ENCODE data around the gene CYTH1. TPM values are rescaled to one million over a fixed set of nuclear protein-coding genes. Genes with fewer than 3 reads are reported as not detected.

The CYTH1 gene
- total RNA-seq: 100 to 1,000 TPM; 288 to 309 TPM

GRCh38 chr17:78781893-78782304 is at the start of gene CYTH1:
TSS of gene CYTH1 (minus strand) at chr17:78782273. CDS start at chr17:78782223, 50 bp downstream.
- POLR2A ChIA-PET: interaction anchor here (1.0 to 29.2 kb wide), 10 partner anchors 14 to 73 kb away, joined by 3 to 861 read pairs (median 4); partner anchors contain the start of gene USP36
- Mint-ChIP-seq H3K4me1 (peaks cover 53% of the 10 kb centered on the region), H3K4me3 (peak within 1 kb of the TSS; percentile 85), H3K9me3 (no peaks in the 10 kb centered on the region), H3K27ac (peak within 1 kb of the TSS; percentile 98), H3K27me3 (no peaks in the 10 kb centered on the region), H3K36me3 (ENCODE audit: low read depth) (peaks cover 37% of the 10 kb centered on the region)
- CTCF ChIA-PET: no interaction called here
- DNase-seq: no peak

GRCh38 chr17:78829477-78829876 is 47.4 kb upstream of the CYTH1 start:
- no peak for DNase-seq
- CTCF ChIA-PET: interaction anchor here (0.5 to 1.0 kb wide), 2 partner anchors 14 to 73 kb away, joined by 3 read pairs; no protein-coding TSS in a partner anchor
- Mint-ChIP-seq H3K4me3 (no peak overlapping the region), H3K4me1 (peaks cover 14% of the 10 kb centered on the region), H3K27ac (no peak overlapping the region), H3K9me3 (no peaks in the 10 kb centered on the region), H3K36me3 (ENCODE audit: low read depth) (peaks cover 82% of the 10 kb centered on the region), H3K27me3 (no peaks in the 10 kb centered on the region)
- POLR2A ChIA-PET: interaction anchor here (0.5 to 1.0 kb wide), 3 partner anchors 9 to 45 kb away, joined by 3 read pairs; no protein-coding TSS in a partner anchor

- Mint-ChIP-seq H3K4me1 (peaks cover 17% of the 10 kb centered on the region), H3K27me3 (no peaks in the 10 kb centered on the region), H3K36me3 (ENCODE audit: low read depth) (peaks cover 83% of the 10 kb centered on the region), H3K4me3 (no peak overlapping the region), H3K27ac (peak overlapping the region; percentile 41), H3K9me3 (no peaks in the 10 kb centered on the region)
- peak; percentile 22 for DNase-seq
- ChIA-PET CTCF (interaction anchor here (1.5 kb wide), 1 partner anchor 9 kb away, joined by 3 read pairs; no protein-coding TSS in a partner anchor), POLR2A (interaction anchor here (0.7 to 2.6 kb wide), 4 partner anchors 9 to 35 kb away, joined by 3 to 13 read pairs (median 6); partner anchors contain the start of gene USP36)
Measured at GRCh38 chr17:78828470-78829185, 46.6 kb upstream of the CYTH1 start.

- ChIA-PET CTCF (interaction anchor here (1.3 to 1.5 kb wide), 2 partner anchors 7 to 39 kb away, joined by 3 to 4 read pairs; no protein-coding TSS in a partner anchor), POLR2A (interaction anchor here (1.5 to 2.6 kb wide), 3 partner anchors 8 to 14 kb away, joined by 5 to 13 read pairs (median 9); partner anchors contain the start of gene USP36)
- H3K9me3 Mint-ChIP-seq: no peaks in the 10 kb centered on the region
- no peak overlapping the region for H3K4me3 Mint-ChIP-seq
- no peaks in the 10 kb centered on the region for H3K27me3 Mint-ChIP-seq
- H3K27ac Mint-ChIP-seq: peak overlapping the region; percentile 34
- peaks cover 83% of the 10 kb centered on the region for H3K36me3 Mint-ChIP-seq (ENCODE audit: low read depth)
- no peak for DNase-seq
- peaks cover 23% of the 10 kb centered on the region for H3K4me1 Mint-ChIP-seq
Measured at GRCh38 chr17:78826836-78827509, 44.9 kb upstream of the CYTH1 start.

GRCh38 chr17:78826421-78826820 is 44.3 kb upstream of the CYTH1 start:
- no peak for DNase-seq
- Mint-ChIP-seq H3K27me3 (no peaks in the 10 kb centered on the region), H3K27ac (peak overlapping the region; percentile 34), H3K36me3 (ENCODE audit: low read depth) (peaks cover 83% of the 10 kb centered on the region), H3K9me3 (no peaks in the 10 kb centered on the region), H3K4me1 (peaks cover 23% of the 10 kb centered on the region), H3K4me3 (no peak overlapping the region)
- CTCF ChIA-PET: no interaction called here
- POLR2A ChIA-PET: interaction anchor here (1.5 to 2.6 kb wide), 2 partner anchors 8 to 10 kb away, joined by 5 to 13 read pairs; no protein-coding TSS in a partner anchor

GRCh38 chr17:78825696-78826095 is 43.6 kb upstream of the CYTH1 start:
- Mint-ChIP-seq H3K4me1 (peaks cover 27% of the 10 kb centered on the region), H3K4me3 (no peak overlapping the region), H3K27ac (peak overlapping the region; percentile 63), H3K9me3 (no peaks in the 10 kb centered on the region), H3K27me3 (no peaks in the 10 kb centered on the region), H3K36me3 (ENCODE audit: low read depth) (peaks cover 85% of the 10 kb centered on the region)
- ChIA-PET CTCF (no interaction called here), POLR2A (interaction anchor here (0.8 kb wide), 1 partner anchor 184 kb away, joined by 3 read pairs; the partner anchor contains the start of gene CANT1)
- DNase-seq: no peak

- no peak for DNase-seq
- Mint-ChIP-seq H3K36me3 (ENCODE audit: low read depth) (peaks cover 88% of the 10 kb centered on the region), H3K27ac (peak overlapping the region; percentile 44), H3K9me3 (no peaks in the 10 kb centered on the region), H3K27me3 (no peaks in the 10 kb centered on the region), H3K4me1 (peaks cover 40% of the 10 kb centered on the region), H3K4me3 (no peak overlapping the region)
- ChIA-PET CTCF (no interaction called here), POLR2A (no interaction called here)
Measured at GRCh38 chr17:78824240-78824639, 42.2 kb upstream of the CYTH1 start.

- H3K4me1 Mint-ChIP-seq: peaks cover 47% of the 10 kb centered on the region
- CTCF ChIA-PET: no interaction called here
Measured at GRCh38 chr17:78823282-78824046, 41.4 kb upstream of the CYTH1 start.

GRCh38 chr17:78822552-78822951 is 40.5 kb upstream of the CYTH1 start:
- Mint-ChIP-seq H3K4me3 (no peak overlapping the region), H3K27me3 (no peaks in the 10 kb centered on the region), H3K27ac (peak overlapping the region; percentile 38), H3K36me3 (ENCODE audit: low read depth) (peaks cover 84% of the 10 kb centered on the region), H3K9me3 (no peaks in the 10 kb centered on the region), H3K4me1 (peaks cover 54% of the 10 kb centered on the region)
- CTCF ChIA-PET: interaction anchor here (0.9 kb wide), 1 partner anchor 20 kb away, joined by 3 read pairs; no protein-coding TSS in a partner anchor
- DNase-seq: no peak
- POLR2A ChIA-PET: interaction anchor here (0.7 to 4.8 kb wide), 2 partner anchors 17 to 288 kb away, joined by 3 to 51 read pairs; no protein-coding TSS in a partner anchor

More at GRCh38 chr17:78823282-78824046, 41.4 kb upstream of the CYTH1 start:
- POLR2A ChIA-PET: no interaction called here
- no peak for DNase-seq
- Mint-ChIP-seq H3K36me3 (ENCODE audit: low read depth) (peaks cover 89% of the 10 kb centered on the region), H3K27ac (peak overlapping the region; percentile 50), H3K27me3 (no peaks in the 10 kb centered on the region), H3K4me3 (no peak overlapping the region), H3K9me3 (no peaks in the 10 kb centered on the region)

- Mint-ChIP-seq H3K4me1 (peaks cover 60% of the 10 kb centered on the region), H3K4me3 (no peak overlapping the region), H3K9me3 (no peaks in the 10 kb centered on the region), H3K36me3 (ENCODE audit: low read depth) (peaks cover 85% of the 10 kb centered on the region), H3K27ac (peak overlapping the region; percentile 56), H3K27me3 (no peaks in the 10 kb centered on the region)
- DNase-seq: no peak
- POLR2A ChIA-PET: interaction anchor here (0.7 to 4.8 kb wide), 2 partner anchors 17 to 288 kb away, joined by 3 to 51 read pairs; no protein-coding TSS in a partner anchor
- CTCF ChIA-PET: interaction anchor here (0.6 to 0.9 kb wide), 2 partner anchors 21 to 400 kb away, joined by 3 read pairs; no protein-coding TSS in a partner anchor
Measured at GRCh38 chr17:78821961-78822360, 39.9 kb upstream of the CYTH1 start.

GRCh38 chr17:78820841-78821240 is 38.8 kb upstream of the CYTH1 start:
- CTCF ChIA-PET: no interaction called here
- POLR2A ChIA-PET: interaction anchor here (1.1 to 4.9 kb wide), 5 partner anchors 8 to 36 kb away, joined by 3 to 51 read pairs (median 5); partner anchors contain the start of gene USP36

More at GRCh38 chr17:78820841-78821240, 38.8 kb upstream of the CYTH1 start:
- Mint-ChIP-seq H3K9me3 (no peaks in the 10 kb centered on the region), H3K36me3 (ENCODE audit: low read depth) (peaks cover 81% of the 10 kb centered on the region), H3K27me3 (no peaks in the 10 kb centered on the region), H3K4me1 (peaks cover 65% of the 10 kb centered on the region), H3K4me3 (no peak overlapping the region), H3K27ac (peak overlapping the region; percentile 98)
- DNase-seq: no peak
